SU-DHL-6 (cell line): ENCODE results near the gene SLC6A17.

ENCODE experiments used
- CTCF ChIP-seq: fragments of 200-600 bp; sonication (generic); IDR thresholded peaks from one replicate; pipeline ENCODE4 v1.5.1; 2017; ENCODE audit warnings: antibody characterized with exemption, mild to moderate bottlenecking, low read length, moderate library complexity; ENCODE audit not compliant: insufficient read depth, poor library complexity, severe bottlenecking
- EZH2phosphoT487 ChIP-seq: fragments of 200-600 bp; sonication (generic), shearing (Covaris generic); conservative IDR thresholded peaks from 2 replicates; pipeline ENCODE4 v1.6.1; 2018; ENCODE audit warnings: mild to moderate bottlenecking, antibody characterized with exemption, low read length, moderate library complexity, mixed read lengths

DNA sequence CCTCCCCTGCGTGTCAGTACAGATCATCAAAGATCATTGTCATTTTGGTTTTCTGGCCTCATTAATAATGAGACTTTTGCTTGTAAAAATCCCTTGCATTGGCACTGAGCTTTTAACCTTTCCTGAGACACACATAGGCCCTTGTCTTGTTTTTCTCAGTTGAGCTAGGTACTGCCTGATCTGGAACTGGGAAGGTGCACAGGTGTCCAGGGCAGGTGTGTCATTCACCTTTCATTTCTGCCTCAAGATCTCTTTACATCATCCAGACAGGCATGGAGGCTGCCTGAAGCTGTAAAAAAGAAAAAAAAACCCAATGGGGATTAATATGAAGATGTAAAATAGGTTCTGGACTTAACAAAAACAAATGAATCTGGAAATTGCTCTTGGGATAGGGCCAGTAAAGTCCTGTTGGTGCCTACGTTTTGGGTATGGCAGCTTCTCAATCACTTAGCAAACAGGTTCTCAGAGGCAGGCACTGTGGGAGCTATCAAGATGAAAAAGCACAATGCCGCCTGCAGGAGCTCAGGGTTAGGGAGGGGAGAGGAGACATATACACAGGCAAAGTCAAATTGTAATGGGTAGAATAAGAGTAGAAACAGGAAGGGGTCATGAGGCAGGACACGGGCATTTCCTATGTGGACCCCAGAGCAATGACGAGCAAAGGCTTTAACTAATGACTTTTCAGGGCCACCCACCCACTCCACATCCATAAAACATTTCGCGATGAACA, 58.8 kb downstream of the SLC6A17 start:
- no peak for TF ChIP-seq CTCF
- TF ChIP-seq EZH2phosphoT487 = no peak
